Astrocyte (in vitro differentiated cells and primary cell): ENCODE measurements around the gene HCAR1.
"Not testable (repeated sequence)": the region's sequence is repeated elsewhere in the genome, so short reads cannot be mapped to it uniquely, and the experiment has no call there.

Experiments
- CTCF ChIP-seq: IDR thresholded peaks from 2 replicates; pipeline ENCODE4 v1.5.1; 2011; ENCODE audit warnings: low read depth, mild to moderate bottlenecking, inconsistent platforms, low read length, moderate library complexity; ENCODE audit not compliant: insufficient read depth
- EZH2 ChIP-seq: IDR thresholded peaks from 2 replicates; pipeline ENCODE4 v1.6.1; 2012; ENCODE audit warnings: mild to moderate bottlenecking, low read length, inconsistent platforms; ENCODE audit not compliant: insufficient read depth

GRCh38 chr12:122696922-122697321 lies 33.7 kb downstream of the HCAR1 start:
- not testable (repeated sequence) for TF ChIP-seq CTCF, EZH2
